GM12878 (cell line): ENCODE results near the gene SLC6A7. TPM values are rescaled to one million over a fixed set of nuclear protein-coding genes. Genes with fewer than 3 reads are reported as not detected.

Source experiments
- ATAC-seq: fragments of 200-7000 bp; cut with Tn5 transposase; 3 replicates; pipeline ENCODE4 v1.9.1; 2020; ENCODE audit warnings: mild to moderate bottlenecking, moderate library complexity
- BruUV-seq: library from RNA; stranded (reverse); fragments of 400-500 nt; replicated peaks from 2 replicates; lab custom pipeline; 2021; lab: Mats Ljungman, UMichigan
- CTCF ChIA-PET: fragments of 300-600 bp; sonication (Branson Sonifier 250); formaldehyde crosslinking; extraction: SDS; loops from one replicate; lab custom pipeline; 2021; ENCODE audit warnings: inconsistent platforms; lab: Yijun Ruan, JAX
- POLR2A ChIA-PET: fragments of 350-600 bp; formaldehyde crosslinking; extraction: SDS; loops from one replicate; lab custom pipeline; 2021; ENCODE audit warnings: inconsistent platforms; lab: Charles Lee
- RAD21 ChIA-PET: fragments of 300-600 bp; sonication (Branson Sonifier 250); formaldehyde crosslinking; loops from one replicate; lab custom pipeline; 2023; ENCODE audit warnings: antibody characterized with exemption; ENCODE audit not compliant: unreplicated experiment; lab: Charles Lee
- SMC1A ChIA-PET: fragments of 300-600 bp; sonication (Branson Sonifier 250); formaldehyde crosslinking; loops from one replicate; lab custom pipeline; 2023; ENCODE audit not compliant: unreplicated experiment, uncharacterized antibody; lab: Charles Lee
- DNase-seq: peaks from one replicate; pipeline ENCODE4 v3.0.0-alpha.2; 2011; ENCODE audit warnings: low read depth, low spot score
- FAIRE-seq: peaks from 3 replicates; lab custom pipeline; 2011; peaks lifted over from hg19 to GRCh38; lab: Jason Lieb, UNC
- H2AFZ ChIP-seq: 2 replicates; pipeline ENCODE4 v1.6.0; 2011; ENCODE audit warnings: low read depth, low read length, control low read depth; ENCODE audit not compliant: control insufficient read depth
- H3K27ac ChIP-seq: 2 replicates; pipeline ENCODE4 v1.5.1; 2011; ENCODE audit warnings: control low read depth; ENCODE audit not compliant: control insufficient read depth, insufficient read depth
- H3K27me3 ChIP-seq, 2 experiments: replicated peaks in 1 of 2; 2 replicates each; pipeline versions ENCODE4 v1.6.0 to v1.6.1; 2011; ENCODE audit warnings: low read length in 1 of 2; ENCODE audit not compliant: control insufficient read depth in 2 of 2, insufficient read depth in 2 of 2
- H3K36me3 ChIP-seq, 2 experiments: 2 replicates each; pipeline ENCODE4 v1.5.1; 2011; ENCODE audit warnings: low read length in 1 of 2; ENCODE audit not compliant: control insufficient read depth in 2 of 2, insufficient read depth in 2 of 2
- H3K4me1 ChIP-seq: 2 replicates; pipeline ENCODE4 v1.6.1; 2011; ENCODE audit warnings: mild to moderate bottlenecking, low read length, moderate library complexity, mixed read lengths; ENCODE audit not compliant: control insufficient read depth, insufficient read depth
- H3K4me2 ChIP-seq: 2 replicates; pipeline ENCODE4 v1.6.0; 2011; ENCODE audit warnings: control low read depth; ENCODE audit not compliant: control insufficient read depth, insufficient read depth
- H3K4me3 ChIP-seq: fragments of 200-600 bp; sonication (generic); 2 replicates; pipeline ENCODE4 v1.5.1; 2016
- H3K79me2 ChIP-seq: 2 replicates; pipeline ENCODE4 v1.6.0; 2011; ENCODE audit warnings: low read length; ENCODE audit not compliant: control insufficient read depth, insufficient read depth
- H3K9ac ChIP-seq: 2 replicates; pipeline ENCODE4 v1.8.0; 2011; ENCODE audit warnings: low read length, control low read depth, mixed read lengths; ENCODE audit not compliant: control insufficient read depth, insufficient read depth
- H3K9me3 ChIP-seq: replicated peaks from 3 replicates; pipeline ENCODE4 v1.5.1; 2011; ENCODE audit warnings: mild to moderate bottlenecking, low read length; ENCODE audit not compliant: control insufficient read depth, insufficient read depth
- H4K20me1 ChIP-seq: 2 replicates; pipeline ENCODE4 v1.6.0; 2011; ENCODE audit not compliant: control insufficient read depth, insufficient read depth
- BACH1 ChIP-seq: fragments of 450-650 bp; IDR thresholded peaks from 2 replicates; pipeline ENCODE4 v1.6.1; 2017; ENCODE audit warnings: mild to moderate bottlenecking, borderline replicate concordance
- BCL11A ChIP-seq: IDR thresholded peaks from 2 replicates; pipeline ENCODE4 v1.6.1; 2011; ENCODE audit warnings: low read depth, low read length
- RCOR1 ChIP-seq: conservative IDR thresholded peaks from 2 replicates; pipeline ENCODE4 v1.6.1; 2012; ENCODE audit warnings: low read depth, low read length, improper control_type of control experiment
- RELB ChIP-seq: fragments of 450-650 bp; IDR thresholded peaks from 2 replicates; pipeline ENCODE4 v1.6.1; 2017; ENCODE audit warnings: low read depth, mild to moderate bottlenecking, moderate library complexity
- SPI1 ChIP-seq: IDR thresholded peaks from 2 replicates; pipeline ENCODE4 v1.6.1; 2011; ENCODE audit warnings: low read depth, mild to moderate bottlenecking, low read length, moderate library complexity, borderline replicate concordance; ENCODE audit not compliant: insufficient read depth
- ZBTB33 ChIP-seq: fragments of 450-650 bp; IDR thresholded peaks from 2 replicates; pipeline ENCODE4 v1.6.1; 2017; ENCODE audit warnings: mild to moderate bottlenecking
- WGBS: methylation state at CpG from one replicate; pipeline ENCODE4 v1.1.6; 2016; ENCODE audit warnings: low lambda C conversion rate; ENCODE audit not compliant: insufficient replicate concordance, insufficient coverage; ENCODE audit errors: missing lambda C conversion rate; 5-methylcytosine and 5-hydroxymethylcytosine counted together
- in situ Hi-C: fragments of 300-500 bp; cut with MboI; formaldehyde crosslinking; loops from 9 replicates; pipeline ENCODE4 v1.14.3; 2018; ENCODE audit warnings: mixed read lengths
- intact Hi-C: fragments of 100-400 bp; cut with micrococcal nuclease; formaldehyde crosslinking; loops from one replicate; pipeline ENCODE4 v1.14.2; 2022; ENCODE audit not compliant: unreplicated experiment
- polyA plus RNA-seq, 11 experiments: library from polyadenylated mRNA; depleted of rRNA in 4 of 11; unstranded in 6 of 11; stranded (reverse) in 5 of 11; fragments of >200 nt; fragmentation: Nextera tagmentation in 4 of 11; fragmentation: Illumina TruSeq in 1 of 11; extraction: Ambion mirVana in 4 of 11; extraction: Trizol in 1 of 11; gene quantifications; 1 replicate in 1 of 11; 2 replicates in 10 of 11; pipeline versions ENCODE4 v1.2.1 to v1.2.3, GENCODE V29; 2011 to 2016; ENCODE audit warnings: inconsistent platforms in 2 of 11, missing spikeins in 2 of 11, low read depth in 1 of 11
- total RNA-seq, 4 experiments: library from RNA; depleted of rRNA in 3 of 4; stranded (reverse); fragments of >200 nt in 3 of 4; fragmentation: Illumina TruSeq in 1 of 4; extraction: Trizol in 1 of 4; gene quantifications; 2 replicates each; pipeline versions ENCODE4 v1.2.1 to v1.2.3, GENCODE V29; 2013 to 2021

The SLC6A7 gene
- total and polyA plus RNA-seq, 10 of the 15 experiments (the other 5 are each of a cell fraction or from before 2014, with no cell fraction given) = 0.01 to 0.15 (median 0.06) TPM; not detected in 7

DNA sequence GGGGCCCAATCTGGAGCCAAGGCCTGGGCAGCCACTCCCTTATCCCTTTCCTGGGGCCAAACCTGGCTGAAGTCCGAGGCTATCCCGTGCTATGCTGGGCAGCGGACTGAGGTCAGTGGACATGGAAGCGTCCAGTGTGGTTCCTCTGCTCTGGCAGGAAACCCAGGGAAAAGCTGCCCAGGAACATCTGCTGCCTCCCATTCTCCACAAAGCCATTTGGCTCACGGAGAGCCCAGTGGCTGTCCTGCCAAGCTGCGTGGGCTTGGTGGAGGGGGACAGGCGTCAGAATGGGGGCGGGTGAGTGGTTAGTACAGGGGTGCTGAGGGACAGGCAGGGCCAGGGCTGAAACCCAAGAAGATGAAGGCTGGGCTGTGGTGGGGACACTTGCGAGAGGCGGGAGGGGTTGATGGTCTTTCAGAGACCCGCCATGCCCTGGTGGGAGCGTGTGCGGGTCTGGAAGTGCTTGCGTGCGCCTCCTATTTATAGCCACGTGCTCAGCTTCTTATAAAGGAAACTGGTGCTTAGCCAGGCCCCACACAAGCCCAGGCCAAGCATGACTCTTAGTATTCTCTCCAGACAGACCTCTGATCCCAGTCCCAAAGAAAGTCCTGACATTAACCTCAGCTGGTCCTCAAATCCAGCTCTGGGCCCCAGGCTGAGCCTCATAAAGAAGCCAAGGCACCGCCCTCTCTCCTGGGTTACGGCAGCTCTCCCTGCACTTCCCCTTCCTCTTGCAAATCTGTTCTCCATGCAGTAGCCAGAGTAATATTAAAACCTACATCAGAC, 9.4 kb upstream of the SLC6A7 start:
- no peaks in the 10 kb centered on the region for H3K9me3 ChIP-seq
- ChIA-PET RAD21 (no interaction called here), CTCF (interaction anchor here (0.6 to 9.3 kb wide), 3 partner anchors 18 to 377 kb away, joined by 3 to 68 read pairs (median 3); no protein-coding TSS in a partner anchor), POLR2A (no interaction called here), SMC1A (interaction anchor here (1.0 to 1.4 kb wide), 2 partner anchors 12 to 174 kb away, joined by 3 to 4 read pairs; no protein-coding TSS in a partner anchor)
- no TSS peak for BruUV-seq
- H3K4me3 ChIP-seq = no peak overlapping the region
- FAIRE-seq = no peak
- ATAC-seq = no peak
- no peak overlapping the region for H3K27ac ChIP-seq
- intact Hi-C loops (no loop called here), in situ Hi-C loops (no loop called here)
- H3K79me2 ChIP-seq = no peaks in the 10 kb centered on the region
- no peak overlapping the region for H3K9ac ChIP-seq
- H3K4me1 ChIP-seq = no peaks in the 10 kb centered on the region
- TF ChIP-seq BACH1 (no peak), BCL11A (no peak), RELB (no peak), ZBTB33 (no peak), SPI1 (peak; percentile 11; the same call in 1 of the 2 replicates), RCOR1 (no peak)
- H3K4me2 ChIP-seq = no peak overlapping the region
- H3K36me3 ChIP-seq = no peaks in the 10 kb centered on the region
- 44% methylated on average over 11 of the region's 18 CpGs for WGBS
- DNase-seq = no peak
- no peaks in the 10 kb centered on the region for H4K20me1 ChIP-seq
- H2AFZ ChIP-seq = no peak overlapping the region
- no peaks in the 10 kb centered on the region; a peak in 2 of 4 replicates for H3K27me3 ChIP-seq
